ENCODE results near the gene FLT3. TPM values are rescaled to one million over a fixed set of nuclear protein-coding genes. Genes with fewer than 3 reads are reported as not detected.

The FLT3 gene
- total and polyA plus RNA-seq, 2 of the 13 experiments (the other 11 are each of a cell fraction or from before 2014, with no cell fraction given), result not detected

- TF ChIP-seq ZNF101 (CRISPR knock-in tag; IDR thresholded peaks at IDR 0.05; ENCODE audit: borderline replicate concordance, low read depth) (no peak), ZNF292 (CRISPR knock-in tag; IDR thresholded peaks at IDR 0.05; ENCODE audit: borderline replicate concordance, low read depth) (no peak), ZMAT3 (CRISPR knock-in tag; conservative IDR thresholded peaks at IDR 0.05) (0 out of 2 replicates have a peak, but pooled peaks have one; percentile 24), ZKSCAN1 (IDR thresholded peaks at IDR 0.05; ENCODE audit: low read length) (no peak), LRRFIP1 (CRISPR knock-in tag; conservative IDR thresholded peaks at IDR 0.05) (no peak), ZNF850 (CRISPR knock-in tag; conservative IDR thresholded peaks at IDR 0.05) (no peak), ZBTB46 (CRISPR knock-in tag; IDR thresholded peaks at IDR 0.05; ENCODE audit: borderline replicate concordance) (no peak), NFKB2 (CRISPR knock-in tag; IDR thresholded peaks at IDR 0.05; ENCODE audit: borderline replicate concordance) (no peak), RXRB (CRISPR knock-in tag; IDR thresholded peaks at IDR 0.05; ENCODE audit: borderline replicate concordance) (no peak), EED (CRISPR knock-in tag; IDR thresholded peaks at IDR 0.05) (no peak), ATF6 (CRISPR knock-in tag; conservative IDR thresholded peaks at IDR 0.05) (no peak), ZNF280D (CRISPR knock-in tag; IDR thresholded peaks at IDR 0.05) (no peak), ZIK1 (CRISPR knock-in tag; IDR thresholded peaks at IDR 0.05; ENCODE audit: borderline replicate concordance, low read depth) (no peak), NONO (IDR thresholded peaks at IDR 0.05) (no peak), NONO (CRISPR knock-in tag; conservative IDR thresholded peaks at IDR 0.05) (no peak; the same call in 1 of the 2 replicates), YEATS4 (CRISPR knock-in tag; IDR thresholded peaks at IDR 0.05; ENCODE audit: borderline replicate concordance) (no peak; the same call in 1 of the 2 replicates)
Observed at GRCh38 chr13:28138756-28139470, 38.5 kb upstream of the FLT3 start (continued).
